Activated T-cell treated with anti-CD3 and anti-CD28 coated beads, Interleukin-2, amount 50 U/mL, for 24 hours (primary cell): ENCODE measurements around the gene PARD3B.

Experiments used
- DNase-seq: peaks from one replicate; pipeline ENCODE4 v3.0.0-alpha.2; 2020
- H3K27ac Mint-ChIP-seq: 2 replicates; pipeline ENCODE4 v1.8.0; 2020; ENCODE audit warnings: mild to moderate bottlenecking, mixed read lengths
- H3K27me3 Mint-ChIP-seq: 2 replicates; pipeline ENCODE4 v1.8.0; 2020; ENCODE audit warnings: mixed read lengths
- H3K36me3 Mint-ChIP-seq: 2 replicates; pipeline ENCODE4 v1.8.0; 2020; ENCODE audit warnings: low read depth, mixed read lengths
- H3K4me1 Mint-ChIP-seq: 2 replicates; pipeline ENCODE4 v1.8.0; 2020; ENCODE audit warnings: low read depth, mixed read lengths
- H3K4me3 Mint-ChIP-seq: 2 replicates; pipeline ENCODE4 v1.8.0; 2020; ENCODE audit warnings: mild to moderate bottlenecking, moderate library complexity, mixed read lengths
- H3K9me3 Mint-ChIP-seq: 2 replicates; pipeline ENCODE4 v1.8.0; 2020; ENCODE audit warnings: mixed read lengths

The PARD3B gene

GRCh38 chr2:204667990-204668389 is 122.7 kb downstream of the PARD3B start:
- H3K27me3 Mint-ChIP-seq = no peaks in the 10 kb centered on the region
- no peak overlapping the region for H3K27ac Mint-ChIP-seq
- H3K4me3 Mint-ChIP-seq = no peak overlapping the region
- no peak for DNase-seq
- H3K4me1 Mint-ChIP-seq = no peaks in the 10 kb centered on the region
- no peaks in the 10 kb centered on the region for H3K36me3 Mint-ChIP-seq
- H3K9me3 Mint-ChIP-seq = no peaks in the 10 kb centered on the region

- DNase-seq = no peak
- no peak overlapping the region for H3K4me3 Mint-ChIP-seq
- no peaks in the 10 kb centered on the region for H3K36me3 Mint-ChIP-seq
- no peaks in the 10 kb centered on the region for H3K4me1 Mint-ChIP-seq
- no peaks in the 10 kb centered on the region for H3K9me3 Mint-ChIP-seq
- H3K27me3 Mint-ChIP-seq = no peaks in the 10 kb centered on the region
- no peak overlapping the region for H3K27ac Mint-ChIP-seq
These were observed 124.1 kb downstream of the PARD3B start for GRCh38 chr2:204669382-204669781.

GRCh38 chr2:204670124-204670523 is 124.8 kb downstream of the PARD3B start:
- H3K36me3 Mint-ChIP-seq = no peaks in the 10 kb centered on the region
- H3K4me3 Mint-ChIP-seq = no peak overlapping the region
- no peaks in the 10 kb centered on the region for H3K9me3 Mint-ChIP-seq
- DNase-seq = no peak
- H3K27ac Mint-ChIP-seq = no peak overlapping the region
- H3K4me1 Mint-ChIP-seq = no peaks in the 10 kb centered on the region
- H3K27me3 Mint-ChIP-seq = no peaks in the 10 kb centered on the region

GRCh38 chr2:204670756-204671155 is 125.5 kb downstream of the PARD3B start:
- DNase-seq = no peak
- Mint-ChIP-seq H3K4me1 (no peaks in the 10 kb centered on the region), H3K9me3 (no peaks in the 10 kb centered on the region), H3K27me3 (no peaks in the 10 kb centered on the region), H3K27ac (no peak overlapping the region), H3K4me3 (no peak overlapping the region), H3K36me3 (no peaks in the 10 kb centered on the region)

- Mint-ChIP-seq H3K27ac (no peak overlapping the region), H3K4me1 (no peaks in the 10 kb centered on the region), H3K27me3 (no peaks in the 10 kb centered on the region), H3K36me3 (no peaks in the 10 kb centered on the region), H3K4me3 (no peak overlapping the region), H3K9me3 (no peaks in the 10 kb centered on the region)
- DNase-seq = no peak
These were observed 127.5 kb downstream of the PARD3B start for GRCh38 chr2:204672772-204673171.

- H3K4me3 Mint-ChIP-seq = no peak overlapping the region
- no peak for DNase-seq
- H3K27ac Mint-ChIP-seq = no peak overlapping the region
- no peaks in the 10 kb centered on the region for H3K27me3 Mint-ChIP-seq
- H3K4me1 Mint-ChIP-seq = no peaks in the 10 kb centered on the region
- no peaks in the 10 kb centered on the region for H3K36me3 Mint-ChIP-seq
- H3K9me3 Mint-ChIP-seq = no peaks in the 10 kb centered on the region
These were observed 128.6 kb downstream of the PARD3B start for GRCh38 chr2:204673877-204674276.

- Mint-ChIP-seq H3K9me3 (no peaks in the 10 kb centered on the region), H3K36me3 (no peaks in the 10 kb centered on the region), H3K4me3 (no peak overlapping the region), H3K4me1 (no peaks in the 10 kb centered on the region), H3K27me3 (peaks cover 2% of the 10 kb centered on the region), H3K27ac (no peak overlapping the region)
- DNase-seq = no peak
These were observed 132.8 kb downstream of the PARD3B start for GRCh38 chr2:204678031-204678430.

- H3K4me3 Mint-ChIP-seq = no peak overlapping the region
- DNase-seq = no peak
These were observed 135.3 kb downstream of the PARD3B start for GRCh38 chr2:204680576-204680975.

GRCh38 chr2:204681412-204681811 is 136.1 kb downstream of the PARD3B start:
- Mint-ChIP-seq H3K27me3 (peaks cover 2% of the 10 kb centered on the region), H3K4me3 (no peak overlapping the region), H3K9me3 (no peaks in the 10 kb centered on the region), H3K36me3 (no peaks in the 10 kb centered on the region), H3K4me1 (no peaks in the 10 kb centered on the region), H3K27ac (no peak overlapping the region)
- no peak for DNase-seq

More at GRCh38 chr2:204680576-204680975, 135.3 kb downstream of the PARD3B start:
- Mint-ChIP-seq H3K27me3 (peaks cover 2% of the 10 kb centered on the region), H3K9me3 (no peaks in the 10 kb centered on the region), H3K36me3 (no peaks in the 10 kb centered on the region), H3K27ac (no peak overlapping the region), H3K4me1 (no peaks in the 10 kb centered on the region)

GRCh38 chr2:204683384-204683783 is 138.1 kb downstream of the PARD3B start:
- H3K36me3 Mint-ChIP-seq = no peaks in the 10 kb centered on the region
- no peak for DNase-seq
- no peak overlapping the region for H3K4me3 Mint-ChIP-seq
- H3K9me3 Mint-ChIP-seq = no peaks in the 10 kb centered on the region
- H3K4me1 Mint-ChIP-seq = no peaks in the 10 kb centered on the region
- H3K27ac Mint-ChIP-seq = no peak overlapping the region
- peaks cover 2% of the 10 kb centered on the region for H3K27me3 Mint-ChIP-seq

GRCh38 chr2:204686406-204686805 is 141.1 kb downstream of the PARD3B start:
- Mint-ChIP-seq H3K4me3 (no peak overlapping the region), H3K36me3 (no peaks in the 10 kb centered on the region), H3K4me1 (no peaks in the 10 kb centered on the region), H3K27ac (no peak overlapping the region), H3K9me3 (no peaks in the 10 kb centered on the region), H3K27me3 (no peaks in the 10 kb centered on the region)
- no peak for DNase-seq

GRCh38 chr2:204687776-204688175 is 142.5 kb downstream of the PARD3B start:
- DNase-seq = no peak
- H3K36me3 Mint-ChIP-seq = no peaks in the 10 kb centered on the region
- peaks cover 2% of the 10 kb centered on the region for H3K4me1 Mint-ChIP-seq
- H3K27me3 Mint-ChIP-seq = no peaks in the 10 kb centered on the region
- H3K9me3 Mint-ChIP-seq = no peaks in the 10 kb centered on the region
- H3K4me3 Mint-ChIP-seq = no peak overlapping the region
- H3K27ac Mint-ChIP-seq = no peak overlapping the region

GRCh38 chr2:204691911-204692510 is 146.7 kb downstream of the PARD3B start:
- Mint-ChIP-seq H3K27me3 (no peaks in the 10 kb centered on the region), H3K4me3 (no peak overlapping the region), H3K36me3 (no peaks in the 10 kb centered on the region), H3K27ac (no peak overlapping the region), H3K4me1 (peaks cover 3% of the 10 kb centered on the region), H3K9me3 (no peaks in the 10 kb centered on the region)
- DNase-seq = no peak

GRCh38 chr2:204692790-204693189 is 147.5 kb downstream of the PARD3B start:
- H3K27ac Mint-ChIP-seq = no peak overlapping the region
- DNase-seq = no peak
- H3K4me1 Mint-ChIP-seq = peaks cover 3% of the 10 kb centered on the region
- H3K9me3 Mint-ChIP-seq = no peaks in the 10 kb centered on the region
- no peaks in the 10 kb centered on the region for H3K36me3 Mint-ChIP-seq
- no peak overlapping the region for H3K4me3 Mint-ChIP-seq
- H3K27me3 Mint-ChIP-seq = no peaks in the 10 kb centered on the region

GRCh38 chr2:204693262-204693661 is 148.0 kb downstream of the PARD3B start:
- no peaks in the 10 kb centered on the region for H3K9me3 Mint-ChIP-seq
- no peaks in the 10 kb centered on the region for H3K36me3 Mint-ChIP-seq
- no peaks in the 10 kb centered on the region for H3K27me3 Mint-ChIP-seq
- no peak overlapping the region for H3K27ac Mint-ChIP-seq
- no peak overlapping the region for H3K4me3 Mint-ChIP-seq
- DNase-seq = no peak
- peaks cover 3% of the 10 kb centered on the region for H3K4me1 Mint-ChIP-seq

GRCh38 chr2:204695506-204695905 is 150.2 kb downstream of the PARD3B start:
- no peak for DNase-seq
- no peaks in the 10 kb centered on the region for H3K27me3 Mint-ChIP-seq
- H3K36me3 Mint-ChIP-seq = no peaks in the 10 kb centered on the region

More at GRCh38 chr2:204695506-204695905, 150.2 kb downstream of the PARD3B start:
- Mint-ChIP-seq H3K9me3 (no peaks in the 10 kb centered on the region), H3K4me1 (peaks cover 3% of the 10 kb centered on the region), H3K27ac (no peak overlapping the region), H3K4me3 (no peak overlapping the region)
